ENCODE measurements around the gene PUDP.
"Not testable (repeated sequence)": the region's sequence is repeated elsewhere in the genome, so short reads cannot be mapped to it uniquely, and the experiment has no call there.

PUDP gene

GRCh38 chrX:7059214-7059838 lies 88.6 kb downstream of the PUDP start:
- Mint-ChIP-seq H3K27me3 (no peaks in the 10 kb centered on the region), H3K27ac (ENCODE audit: low read depth) (no peak overlapping the region), H3K4me3 (no peak overlapping the region), H3K4me1 (peaks cover 10% of the 10 kb centered on the region), H3K36me3 (ENCODE audit: insufficient read depth) (peaks cover 2% of the 10 kb centered on the region), H3K9me3 (no peaks in the 10 kb centered on the region)
- DNase-seq (ENCODE audit: low spot score in 2 of 2) (no peak), ATAC-seq (replicated peaks; ENCODE audit: extremely low read depth, poor library complexity, severe bottlenecking) (no peak)

- Mint-ChIP-seq H3K4me3 (no peak overlapping the region), H3K4me1 (peaks cover 4% of the 10 kb centered on the region), H3K27me3 (no peaks in the 10 kb centered on the region), H3K9me3 (no peaks in the 10 kb centered on the region), H3K27ac (ENCODE audit: low read depth) (no peak overlapping the region), H3K36me3 (ENCODE audit: insufficient read depth) (peaks cover 10% of the 10 kb centered on the region)
- ATAC-seq (replicated peaks; ENCODE audit: extremely low read depth, poor library complexity, severe bottlenecking) (no peak), DNase-seq (ENCODE audit: low spot score in 2 of 2) (no peak)
Measured at GRCh38 chrX:7055386-7056137, 92.4 kb downstream of the PUDP start.

GRCh38 chrX:7054219-7055216 lies 93.4 kb downstream of the PUDP start:
- Mint-ChIP-seq H3K9me3 (no peaks in the 10 kb centered on the region), H3K27me3 (no peaks in the 10 kb centered on the region), H3K4me1 (peaks cover 4% of the 10 kb centered on the region), H3K4me3 (no peak overlapping the region), H3K36me3 (ENCODE audit: insufficient read depth) (peaks cover 10% of the 10 kb centered on the region), H3K27ac (ENCODE audit: low read depth) (no peak overlapping the region)
- no peak for ATAC-seq (replicated peaks; ENCODE audit: extremely low read depth, poor library complexity, severe bottlenecking)
- no peak for DNase-seq (ENCODE audit: low spot score in 2 of 2)

GRCh38 chrX:7052541-7052940 lies 95.4 kb downstream of the PUDP start:
- ATAC-seq (replicated peaks; ENCODE audit: extremely low read depth, poor library complexity, severe bottlenecking) (no peak), DNase-seq (ENCODE audit: low spot score in 2 of 2) (no peak)
- peaks cover 10% of the 10 kb centered on the region for H3K36me3 Mint-ChIP-seq (ENCODE audit: insufficient read depth)
- peaks cover 4% of the 10 kb centered on the region for H3K4me1 Mint-ChIP-seq
- no peak overlapping the region for H3K4me3 Mint-ChIP-seq
- no peak overlapping the region for H3K27ac Mint-ChIP-seq (ENCODE audit: low read depth)
- no peaks in the 10 kb centered on the region for H3K27me3 Mint-ChIP-seq
- no peaks in the 10 kb centered on the region for H3K9me3 Mint-ChIP-seq

- Mint-ChIP-seq H3K4me1 (no peaks in the 10 kb centered on the region), H3K9me3 (no peaks in the 10 kb centered on the region), H3K4me3 (no peak overlapping the region), H3K27me3 (no peaks in the 10 kb centered on the region), H3K36me3 (ENCODE audit: insufficient read depth) (peaks cover 7% of the 10 kb centered on the region), H3K27ac (ENCODE audit: low read depth) (no peak overlapping the region)
- no peak for ATAC-seq (replicated peaks; ENCODE audit: extremely low read depth, poor library complexity, severe bottlenecking)
- DNase-seq (ENCODE audit: low spot score in 2 of 2): no peak
Measured at GRCh38 chrX:7050271-7050670, 97.7 kb downstream of the PUDP start.

GRCh38 chrX:7047951-7048350 lies 100.0 kb downstream of the PUDP start:
- DNase-seq (ENCODE audit: low spot score in 2 of 2): no peak
- peaks cover 6% of the 10 kb centered on the region for H3K36me3 Mint-ChIP-seq (ENCODE audit: insufficient read depth)

GRCh38 chrX:7045238-7045955 lies 102.6 kb downstream of the PUDP start:
- H3K4me1 Mint-ChIP-seq: no peaks in the 10 kb centered on the region
- no peak for DNase-seq (ENCODE audit: low spot score in 2 of 2)
- no peak overlapping the region for H3K4me3 Mint-ChIP-seq
- no peaks in the 10 kb centered on the region for H3K9me3 Mint-ChIP-seq
- ATAC-seq (replicated peaks; ENCODE audit: extremely low read depth, poor library complexity, severe bottlenecking): no peak
- no peak overlapping the region for H3K27ac Mint-ChIP-seq (ENCODE audit: low read depth)
- no peaks in the 10 kb centered on the region for H3K36me3 Mint-ChIP-seq (ENCODE audit: insufficient read depth)
- no peaks in the 10 kb centered on the region for H3K27me3 Mint-ChIP-seq

More at GRCh38 chrX:7047951-7048350, 100.0 kb downstream of the PUDP start:
- Mint-ChIP-seq H3K9me3 (no peaks in the 10 kb centered on the region), H3K4me1 (no peaks in the 10 kb centered on the region), H3K4me3 (no peak overlapping the region), H3K27ac (ENCODE audit: low read depth) (no peak overlapping the region), H3K27me3 (no peaks in the 10 kb centered on the region)
- no peak for ATAC-seq (replicated peaks; ENCODE audit: extremely low read depth, poor library complexity, severe bottlenecking)

- not testable (repeated sequence) for DNase-seq (ENCODE audit: low spot score in 2 of 2); H3K36me3 Mint-ChIP-seq (ENCODE audit: insufficient read depth); H3K4me1 Mint-ChIP-seq; H3K27ac Mint-ChIP-seq (ENCODE audit: low read depth); ATAC-seq (replicated peaks; ENCODE audit: extremely low read depth, poor library complexity, severe bottlenecking); H3K27me3 Mint-ChIP-seq; H3K9me3 Mint-ChIP-seq; H3K4me3 Mint-ChIP-seq
Measured at GRCh38 chrX:7043796-7044433, 104.0 kb downstream of the PUDP start.

- Mint-ChIP-seq H3K9me3 (no peaks in the 10 kb centered on the region), H3K27me3 (no peaks in the 10 kb centered on the region), H3K27ac (ENCODE audit: low read depth) (no peak overlapping the region), H3K4me1 (no peaks in the 10 kb centered on the region), H3K4me3 (no peak overlapping the region), H3K36me3 (ENCODE audit: insufficient read depth) (peaks cover 1% of the 10 kb centered on the region)
- DNase-seq (ENCODE audit: low spot score in 2 of 2) (no peak), ATAC-seq (replicated peaks; ENCODE audit: extremely low read depth, poor library complexity, severe bottlenecking) (no peak)
Measured at GRCh38 chrX:7028246-7028645, 119.7 kb downstream of the PUDP start.

GRCh38 chrX:7027071-7027470 lies 120.9 kb downstream of the PUDP start:
- DNase-seq (ENCODE audit: low spot score in 2 of 2): no peak
- ATAC-seq (replicated peaks; ENCODE audit: extremely low read depth, poor library complexity, severe bottlenecking): no peak
- Mint-ChIP-seq H3K4me1 (no peaks in the 10 kb centered on the region), H3K27me3 (no peaks in the 10 kb centered on the region), H3K4me3 (no peak overlapping the region), H3K27ac (ENCODE audit: low read depth) (no peak overlapping the region), H3K36me3 (ENCODE audit: insufficient read depth) (peaks cover 1% of the 10 kb centered on the region), H3K9me3 (no peaks in the 10 kb centered on the region)

GRCh38 chrX:7026365-7026764 lies 121.6 kb downstream of the PUDP start:
- H3K27ac Mint-ChIP-seq (ENCODE audit: low read depth); H3K27me3 Mint-ChIP-seq; ATAC-seq (replicated peaks; ENCODE audit: extremely low read depth, poor library complexity, severe bottlenecking); H3K4me1 Mint-ChIP-seq; H3K36me3 Mint-ChIP-seq (ENCODE audit: insufficient read depth); H3K9me3 Mint-ChIP-seq; H3K4me3 Mint-ChIP-seq; DNase-seq (ENCODE audit: low spot score in 2 of 2): not testable (repeated sequence)

- DNase-seq (ENCODE audit: low spot score in 2 of 2) (no peak), ATAC-seq (replicated peaks; ENCODE audit: extremely low read depth, poor library complexity, severe bottlenecking) (no peak)
- Mint-ChIP-seq H3K4me1 (no peaks in the 10 kb centered on the region), H3K36me3 (ENCODE audit: insufficient read depth) (no peaks in the 10 kb centered on the region), H3K4me3 (no peak overlapping the region), H3K9me3 (no peaks in the 10 kb centered on the region), H3K27ac (ENCODE audit: low read depth) (no peak overlapping the region), H3K27me3 (no peaks in the 10 kb centered on the region)
Measured at GRCh38 chrX:7025471-7025870, 122.5 kb downstream of the PUDP start.

Measured in central memory CD8-positive, alpha-beta T cell (primary cell).